ENCODE measurements around the gene LKAAEAR1.

Gene LKAAEAR1

GRCh38 chr20:64110411-64111068 lies 26.3 kb upstream of the LKAAEAR1 start:
- DNase-seq: peak; percentile 58

- peak; percentile 55 for DNase-seq
Measured at GRCh38 chr20:64109831-64110391, 25.7 kb upstream of the LKAAEAR1 start.

GRCh38 chr20:64108731-64109681 lies 24.8 kb upstream of the LKAAEAR1 start:
- DNase-seq: peak; percentile 48

- DNase-seq: peak; percentile 58
Measured at GRCh38 chr20:64107736-64108457, 23.7 kb upstream of the LKAAEAR1 start.

- DNase-seq: peak; percentile 57
Measured at GRCh38 chr20:64106981-64107735, 23.0 kb upstream of the LKAAEAR1 start, which contains the start of gene NPBWR2. TSS of gene NPBWR2 (minus strand) at chr20:64107565. CDS start at chr20:64106831, 734 bp downstream.

- DNase-seq: no peak
Measured at GRCh38 chr20:64106435-64106961, 22.3 kb upstream of the LKAAEAR1 start.

GRCh38 chr20:64105846-64106434 lies 21.7 kb upstream of the LKAAEAR1 start:
- DNase-seq: peak; percentile 49

- peak; percentile 57 for DNase-seq
Measured at GRCh38 chr20:64104667-64105451, 20.7 kb upstream of the LKAAEAR1 start.

GRCh38 chr20:64103871-64104666 lies 19.9 kb upstream of the LKAAEAR1 start:
- peak; percentile 50 for DNase-seq

GRCh38 chr20:64102647-64103354 lies 18.6 kb upstream of the LKAAEAR1 start:
- DNase-seq: peak; percentile 62

GRCh38 chr20:64101731-64102621 lies 17.8 kb upstream of the LKAAEAR1 start:
- peak; percentile 87 for DNase-seq

- peak; percentile 38 for DNase-seq
Measured at GRCh38 chr20:64100946-64101688, 16.9 kb upstream of the LKAAEAR1 start.

- DNase-seq: no peak
Measured at GRCh38 chr20:64100566-64100888, 16.3 kb upstream of the LKAAEAR1 start.

GRCh38 chr20:64099880-64100565 lies 15.8 kb upstream of the LKAAEAR1 start:
- DNase-seq: no peak

GRCh38 chr20:64099086-64099786 lies 15.0 kb upstream of the LKAAEAR1 start:
- DNase-seq: no peak

GRCh38 chr20:64098471-64099013 lies 14.3 kb upstream of the LKAAEAR1 start:
- no peak for DNase-seq
